Large intestine (tissue), 3 donors: ENCODE results near the gene MYO1H. TPM values are rescaled to one million over a fixed set of nuclear protein-coding genes. Genes with fewer than 3 reads are reported as not detected.
A peak's percentile ranks its signal among the peaks of the same experiment; 100 is the strongest.

Experiments
- DNase-seq, 2 donors: peaks; one replicate each; pipeline versions ENCODE4 v3.0.0 to v3.0.0-alpha.2; 2013
- H3K27ac ChIP-seq: one replicate; pipeline ENCODE4 v1.5.1; 2013; ENCODE audit warnings: low read length
- H3K27me3 ChIP-seq: 2 replicates; pipeline ENCODE4 v1.6.1; 2013; ENCODE audit warnings: low read length; ENCODE audit not compliant: control insufficient read depth, insufficient read depth
- H3K36me3 ChIP-seq: 2 replicates; pipeline ENCODE4 v1.6.1; 2013; ENCODE audit warnings: low read length; ENCODE audit not compliant: control insufficient read depth, insufficient read depth
- H3K4me1 ChIP-seq: one replicate; pipeline ENCODE4 v1.6.1; 2013; ENCODE audit warnings: low read length; ENCODE audit not compliant: control insufficient read depth, insufficient read depth
- H3K4me3 ChIP-seq: one replicate; pipeline ENCODE4 v1.5.1; 2013; ENCODE audit warnings: low read length
- H3K9me3 ChIP-seq: one replicate; pipeline ENCODE4 v1.6.1; 2013; ENCODE audit warnings: mild to moderate bottlenecking, low read depth, low read length, moderate library complexity; ENCODE audit not compliant: control insufficient read depth
- WGBS: methylation state at CpG from one replicate; pipeline ENCODE4 v1.1.5; 2013; ENCODE audit warnings: low lambda C conversion rate; ENCODE audit not compliant: insufficient coverage; 5-methylcytosine and 5-hydroxymethylcytosine counted together
- polyA plus RNA-seq: library from polyadenylated mRNA; unstranded; fragments of 120-200 nt; gene quantifications from one replicate; pipeline ENCODE4 v1.2.1, GENCODE V29; 2013

MYO1H gene
- polyA plus RNA-seq, 1 donor, result 1.0 TPM

- H3K27ac ChIP-seq, result no peak overlapping the region
- no CpG with 5 or more reads among the region's 1 CpG for WGBS
- H3K36me3 ChIP-seq, result peaks cover 90% of the 10 kb centered on the region
Measured at GRCh38 chr12:109489955-109490565, 142.4 kb downstream of the MYO1H start.

GRCh38 chr12:109491671-109492070, 144.0 kb downstream of the MYO1H start:
- H3K9me3 ChIP-seq, result no peaks in the 10 kb centered on the region
- no peaks in the 10 kb centered on the region for H3K4me1 ChIP-seq
- 100% methylated on average over 4 of the region's 4 CpGs for WGBS
- H3K27ac ChIP-seq, result no peak overlapping the region
- no peaks in the 10 kb centered on the region for H3K27me3 ChIP-seq
- H3K36me3 ChIP-seq, result peaks cover 81% of the 10 kb centered on the region
- no peak for DNase-seq
- no peak overlapping the region for H3K4me3 ChIP-seq

More at GRCh38 chr12:109489955-109490565, 142.4 kb downstream of the MYO1H start:
- Histone ChIP-seq H3K27me3 (no peaks in the 10 kb centered on the region), H3K9me3 (no peaks in the 10 kb centered on the region), H3K4me1 (no peaks in the 10 kb centered on the region), H3K4me3 (no peak overlapping the region)
- DNase-seq, result peak in 1 of 2 donors; percentile 12

- Histone ChIP-seq H3K36me3 (peaks cover 74% of the 10 kb centered on the region), H3K4me1 (no peaks in the 10 kb centered on the region), H3K27ac (no peak overlapping the region), H3K4me3 (no peak overlapping the region), H3K9me3 (no peaks in the 10 kb centered on the region), H3K27me3 (no peaks in the 10 kb centered on the region)
- WGBS, result 67% methylated on average over 2 of the region's 5 CpGs
- DNase-seq, result no peak
Measured at GRCh38 chr12:109492371-109492770, 144.7 kb downstream of the MYO1H start.

- H3K36me3 ChIP-seq, result peaks cover 73% of the 10 kb centered on the region
- H3K9me3 ChIP-seq, result no peaks in the 10 kb centered on the region
- no peak for DNase-seq
- H3K4me3 ChIP-seq, result no peak overlapping the region
- H3K27me3 ChIP-seq, result no peaks in the 10 kb centered on the region
- no peaks in the 10 kb centered on the region for H3K4me1 ChIP-seq
- H3K27ac ChIP-seq, result no peak overlapping the region
Measured at GRCh38 chr12:109493090-109493489, 145.4 kb downstream of the MYO1H start.

- no peak for DNase-seq
Measured at GRCh38 chr12:109493938-109494337, 146.2 kb downstream of the MYO1H start.

GRCh38 chr12:109494348-109494881, 146.7 kb downstream of the MYO1H start:
- DNase-seq, result no peak

More at GRCh38 chr12:109493938-109494337, 146.2 kb downstream of the MYO1H start:
- Histone ChIP-seq H3K4me1 (no peaks in the 10 kb centered on the region), H3K27me3 (no peaks in the 10 kb centered on the region), H3K36me3 (peaks cover 72% of the 10 kb centered on the region), H3K9me3 (no peaks in the 10 kb centered on the region), H3K27ac (no peak overlapping the region), H3K4me3 (no peak overlapping the region)
- 100% methylated on average over 1 of the region's 1 CpG for WGBS

GRCh38 chr12:109495012-109495411, 147.3 kb downstream of the MYO1H start:
- Histone ChIP-seq H3K4me1 (no peaks in the 10 kb centered on the region), H3K27me3 (no peaks in the 10 kb centered on the region), H3K9me3 (no peaks in the 10 kb centered on the region), H3K36me3 (peaks cover 70% of the 10 kb centered on the region), H3K27ac (no peak overlapping the region), H3K4me3 (no peak overlapping the region)
- no peak for DNase-seq

More at GRCh38 chr12:109494348-109494881, 146.7 kb downstream of the MYO1H start:
- WGBS, result no CpG with 5 or more reads among the region's 7 CpGs
- Histone ChIP-seq H3K36me3 (peaks cover 72% of the 10 kb centered on the region), H3K27me3 (no peaks in the 10 kb centered on the region), H3K27ac (no peak overlapping the region), H3K4me1 (no peaks in the 10 kb centered on the region), H3K4me3 (no peak overlapping the region), H3K9me3 (no peaks in the 10 kb centered on the region)

- Histone ChIP-seq H3K36me3 (peaks cover 72% of the 10 kb centered on the region), H3K4me1 (no peaks in the 10 kb centered on the region), H3K27ac (no peak overlapping the region), H3K4me3 (no peak overlapping the region), H3K9me3 (no peaks in the 10 kb centered on the region), H3K27me3 (no peaks in the 10 kb centered on the region)
- no peak for DNase-seq
Measured at GRCh38 chr12:109496306-109496705, 148.6 kb downstream of the MYO1H start.

GRCh38 chr12:109497675-109498074, 150.0 kb downstream of the MYO1H start:
- DNase-seq, result no peak
- Histone ChIP-seq H3K27me3 (no peaks in the 10 kb centered on the region), H3K9me3 (no peaks in the 10 kb centered on the region), H3K36me3 (peaks cover 75% of the 10 kb centered on the region), H3K4me3 (no peak overlapping the region), H3K4me1 (no peaks in the 10 kb centered on the region), H3K27ac (no peak overlapping the region)
- 100% methylated on average over 1 of the region's 7 CpGs for WGBS
